GM21723 (cell line): Measurements from ENCODE around the gene SDSL.
A peak's percentile ranks its signal among the peaks of the same experiment; 100 is the strongest.

Experiments used
- ATAC-seq: cut with Tn5 transposase; IDR thresholded peaks from one replicate; pipeline ENCODE4 v1.9.1; 2021; ENCODE audit warnings: mild to moderate bottlenecking, moderate library complexity; ENCODE audit not compliant: unreplicated experiment

SDSL gene

GRCh38 chr12:113422030-113422885 lies at the start of gene SDSL:
SDSL (plus strand) TSS chr12:113422380; CDS start chr12:113427983, 5,603 bp downstream.
- peak; percentile 87 for ATAC-seq

- no peak for ATAC-seq
These were observed 48.7 kb upstream of the SDSL start for GRCh38 chr12:113373440-113373839.

GRCh38 chr12:113373969-113374368 lies 48.2 kb upstream of the SDSL start:
- ATAC-seq: no peak

- ATAC-seq: no peak
These were observed 47.3 kb upstream of the SDSL start for GRCh38 chr12:113374823-113375428.

GRCh38 chr12:113378291-113378690 lies 43.9 kb upstream of the SDSL start:
- no peak for ATAC-seq

- no peak for ATAC-seq
These were observed 41.0 kb upstream of the SDSL start for GRCh38 chr12:113381220-113381619.

GRCh38 chr12:113382206-113382605 lies 40.0 kb upstream of the SDSL start:
- ATAC-seq: no peak

GRCh38 chr12:113384778-113385177 lies 37.4 kb upstream of the SDSL start:
- no peak for ATAC-seq

GRCh38 chr12:113385282-113385882 lies 36.8 kb upstream of the SDSL start:
- ATAC-seq: no peak

- no peak for ATAC-seq
These were observed 35.2 kb upstream of the SDSL start for GRCh38 chr12:113386866-113387566.

- no peak for ATAC-seq
These were observed 34.5 kb upstream of the SDSL start for GRCh38 chr12:113387631-113388030.

- ATAC-seq: no peak
These were observed 33.8 kb upstream of the SDSL start for GRCh38 chr12:113388351-113388750.

GRCh38 chr12:113390064-113391043 lies 31.8 kb upstream of the SDSL start:
- ATAC-seq: no peak

GRCh38 chr12:113391145-113391544 lies 31.0 kb upstream of the SDSL start:
- no peak for ATAC-seq

GRCh38 chr12:113391650-113392337 lies 30.4 kb upstream of the SDSL start:
- ATAC-seq: no peak

GRCh38 chr12:113392520-113392919 lies 29.7 kb upstream of the SDSL start:
- no peak for ATAC-seq

GRCh38 chr12:113392988-113393579 lies 29.1 kb upstream of the SDSL start:
- ATAC-seq: no peak

- no peak for ATAC-seq
These were observed 28.4 kb upstream of the SDSL start for GRCh38 chr12:113393749-113394148.

GRCh38 chr12:113395119-113395518 lies 27.1 kb upstream of the SDSL start:
- ATAC-seq: no peak
